ENCODE results near the gene IFT74. TPM values are rescaled to one million over a fixed set of nuclear protein-coding genes. Genes with fewer than 3 reads are reported as not detected.

Gene IFT74
- total RNA-seq, 1 donor from 2014 or later: 11.6 TPM

GRCh38 chr9:27107241-27107640, 151.0 kb downstream of the IFT74 start:
- intact Hi-C loops (cut with DNase I): no loop called here
- Histone ChIP-seq H3K4me1 (peaks cover 5% of the 10 kb centered on the region), H3K36me3 (no peaks in the 10 kb centered on the region), H3K27ac (no peak overlapping the region), H3K4me3 (no peak overlapping the region), H3K27me3 (no peaks in the 10 kb centered on the region), H3K9me3 (no peaks in the 10 kb centered on the region)
- TF ChIP-seq, protein P1, sequence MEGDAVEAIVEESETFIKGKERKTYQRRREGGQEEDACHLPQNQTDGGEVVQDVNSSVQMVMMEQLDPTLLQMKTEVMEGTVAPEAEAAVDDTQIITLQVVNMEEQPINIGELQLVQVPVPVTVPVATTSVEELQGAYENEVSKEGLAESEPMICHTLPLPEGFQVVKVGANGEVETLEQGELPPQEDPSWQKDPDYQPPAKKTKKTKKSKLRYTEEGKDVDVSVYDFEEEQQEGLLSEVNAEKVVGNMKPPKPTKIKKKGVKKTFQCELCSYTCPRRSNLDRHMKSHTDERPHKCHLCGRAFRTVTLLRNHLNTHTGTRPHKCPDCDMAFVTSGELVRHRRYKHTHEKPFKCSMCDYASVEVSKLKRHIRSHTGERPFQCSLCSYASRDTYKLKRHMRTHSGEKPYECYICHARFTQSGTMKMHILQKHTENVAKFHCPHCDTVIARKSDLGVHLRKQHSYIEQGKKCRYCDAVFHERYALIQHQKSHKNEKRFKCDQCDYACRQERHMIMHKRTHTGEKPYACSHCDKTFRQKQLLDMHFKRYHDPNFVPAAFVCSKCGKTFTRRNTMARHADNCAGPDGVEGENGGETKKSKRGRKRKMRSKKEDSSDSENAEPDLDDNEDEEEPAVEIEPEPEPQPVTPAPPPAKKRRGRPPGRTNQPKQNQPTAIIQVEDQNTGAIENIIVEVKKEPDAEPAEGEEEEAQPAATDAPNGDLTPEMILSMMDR (IDR thresholded peaks at IDR 0.05): no peak
- DNase-seq: no peak
- ATAC-seq: no peak

DNA sequence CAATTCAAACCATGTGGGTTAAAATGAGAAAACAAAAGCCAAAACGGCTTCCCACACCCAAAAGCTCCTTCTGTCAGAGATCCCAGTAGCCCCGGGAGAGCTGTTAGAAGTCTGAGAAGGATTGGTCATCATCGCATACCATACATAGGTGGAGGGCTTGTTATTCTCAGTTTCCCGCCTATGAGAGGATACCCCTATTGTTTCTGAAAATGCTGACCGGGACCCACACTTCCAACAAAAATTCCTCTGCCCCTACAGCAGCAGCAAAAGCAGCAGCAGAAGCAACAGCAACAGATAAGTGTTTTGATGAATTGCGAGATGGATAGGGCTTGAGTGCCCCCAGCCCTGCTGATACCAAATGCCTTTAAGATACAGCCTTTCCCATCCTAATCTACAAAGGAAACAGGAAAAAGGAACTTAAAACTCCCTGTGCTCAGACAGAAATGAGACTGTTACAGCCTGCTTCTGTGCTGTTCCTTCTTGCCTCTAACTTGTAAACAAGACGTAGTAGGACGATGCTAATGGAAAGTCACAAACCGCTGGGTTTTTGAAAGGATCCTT, 152.8 kb downstream of the IFT74 start, which contains the start of gene TEK:
TSS of gene TEK (plus strand) at position 245 of the 561 bp plus-strand sequence. CDS start 366 bp downstream, outside the sequence.
- no peak for DNase-seq
- Histone ChIP-seq H3K27me3 (no peaks in the 10 kb centered on the region), H3K4me1 (peaks cover 5% of the 10 kb centered on the region), H3K4me3 (peak within 1 kb of the TSS; percentile 41), H3K9me3 (no peaks in the 10 kb centered on the region), H3K27ac (peak within 1 kb of the TSS; percentile 64), H3K36me3 (no peaks in the 10 kb centered on the region)
- intact Hi-C loops (cut with DNase I): no loop called here
- ATAC-seq: no peak
- TF ChIP-seq, protein P1 (IDR thresholded peaks at IDR 0.05): no peak

DNA sequence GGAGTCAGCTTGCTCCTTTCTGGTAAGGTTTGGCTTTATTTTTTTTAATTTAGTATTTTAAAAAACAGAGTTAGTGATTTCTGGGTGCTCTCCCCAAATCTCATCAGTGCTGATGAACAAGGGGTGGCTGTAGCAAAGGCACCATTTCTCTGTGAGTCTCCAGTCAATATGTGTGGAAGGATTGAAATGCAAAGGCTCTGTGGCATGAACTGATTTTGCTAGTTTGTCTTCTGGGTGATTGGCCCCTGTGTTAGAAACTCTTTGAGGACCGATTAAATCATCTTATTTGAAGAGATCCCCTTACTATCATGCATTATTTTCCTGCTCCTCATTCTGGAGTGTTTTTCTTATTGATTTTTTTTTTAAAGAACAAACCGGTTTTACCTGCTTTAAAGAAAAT, 153.4 kb downstream of the IFT74 start:
- TF ChIP-seq, protein P1 (IDR thresholded peaks at IDR 0.05): no peak

DNA sequence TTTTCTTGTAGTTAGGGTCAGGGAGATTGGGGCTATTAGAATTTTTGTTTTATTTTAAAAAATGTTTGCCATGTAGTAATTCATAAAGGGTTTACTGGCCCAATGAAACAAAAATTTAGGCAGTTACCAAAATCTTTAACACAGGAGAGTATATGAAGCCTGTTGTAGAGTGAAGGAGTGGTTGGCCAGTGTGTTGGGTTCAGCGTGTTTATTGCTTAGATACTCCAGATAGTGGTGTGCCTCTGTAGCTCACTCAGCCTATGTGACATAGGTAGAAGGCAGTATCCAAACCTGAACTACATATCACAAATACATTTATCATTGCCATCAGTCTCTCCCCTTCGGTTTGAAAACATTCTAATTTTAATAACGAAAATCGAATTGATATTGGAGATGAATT, 154.0 kb downstream of the IFT74 start:
- intact Hi-C loops (cut with DNase I): no loop called here
- Histone ChIP-seq H3K9me3 (no peaks in the 10 kb centered on the region), H3K27ac (peak overlapping the region; percentile 64), H3K27me3 (no peaks in the 10 kb centered on the region), H3K4me1 (peaks cover 5% of the 10 kb centered on the region), H3K36me3 (no peaks in the 10 kb centered on the region), H3K4me3 (peak overlapping the region; percentile 41)
- DNase-seq: no peak
- no peak for ATAC-seq
- TF ChIP-seq, protein P1 (IDR thresholded peaks at IDR 0.05): no peak

More for the DNA sequence above, 153.4 kb downstream of the IFT74 start:
- no peak for ATAC-seq
- Histone ChIP-seq H3K4me1 (peaks cover 5% of the 10 kb centered on the region), H3K27ac (peak overlapping the region; percentile 64), H3K4me3 (peak overlapping the region; percentile 41), H3K36me3 (no peaks in the 10 kb centered on the region), H3K27me3 (no peaks in the 10 kb centered on the region), H3K9me3 (no peaks in the 10 kb centered on the region)
- intact Hi-C loops (cut with DNase I): no loop called here
- DNase-seq: no peak

DNA sequence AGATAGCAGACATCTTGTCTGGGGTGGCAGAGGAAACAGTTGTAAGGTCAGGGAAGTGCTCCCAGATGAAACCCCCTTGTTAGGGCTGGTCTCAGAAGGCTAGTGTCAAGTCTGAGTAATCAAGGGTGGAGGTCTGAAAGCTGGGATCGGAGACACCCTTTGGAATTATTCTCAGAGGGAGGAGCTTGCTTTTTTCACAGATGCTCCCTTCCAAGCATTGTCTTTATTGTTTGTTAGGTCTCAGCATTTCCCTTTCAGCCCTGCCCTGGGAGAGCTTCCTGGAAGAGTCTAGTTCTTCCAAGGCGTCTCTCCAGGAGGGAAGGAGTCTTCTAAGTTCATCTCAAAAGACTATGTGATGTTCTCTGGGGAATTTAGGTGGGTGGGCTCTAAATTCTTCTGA, 156.0 kb downstream of the IFT74 start:
- peaks cover 5% of the 10 kb centered on the region for H3K4me1 ChIP-seq
- intact Hi-C loops (cut with DNase I): no loop called here
- ATAC-seq (peak; percentile 57), DNase-seq (no peak)
- H3K36me3 ChIP-seq: no peaks in the 10 kb centered on the region
- no peaks in the 10 kb centered on the region for H3K9me3 ChIP-seq
- peak overlapping the region; percentile 64 for H3K27ac ChIP-seq
- TF ChIP-seq, protein P1 (IDR thresholded peaks at IDR 0.05): no peak
- peak overlapping the region; percentile 41 for H3K4me3 ChIP-seq
- H3K27me3 ChIP-seq: no peaks in the 10 kb centered on the region

Other genes starting within 250 kb of the IFT74 start
- gene CAAP1, start 63.6 kb upstream of the IFT74 start, total RNA-seq: 11.6 TPM
- 22.1 TPM for gene PLAA, start 9.2 kb upstream of the IFT74 start, total RNA-seq
- 0.64 TPM for gene LRRC19, start 49.3 kb downstream of the IFT74 start, total RNA-seq
- 65.6 TPM for gene TEK, start 152.8 kb downstream of the IFT74 start, total RNA-seq